Measurements from ENCODE around the gene FXN. TPM values are rescaled to one million over a fixed set of nuclear protein-coding genes. Genes with fewer than 3 reads are reported as not detected.

FXN gene
- total RNA-seq, 1 donor from 2014 or later: 7.1 TPM

GRCh38 chr9:68997666-68998065 is 37.9 kb upstream of the FXN start:
- Mint-ChIP-seq H3K27ac (ENCODE audit: unreplicated experiment) (no peak overlapping the region), H3K27me3 (ENCODE audit: unreplicated experiment) (no peaks in the 10 kb centered on the region), H3K36me3 (ENCODE audit: unreplicated experiment) (no peaks in the 10 kb centered on the region), H3K9me3 (ENCODE audit: unreplicated experiment) (no peaks in the 10 kb centered on the region), H3K4me1 (ENCODE audit: low read depth, unreplicated experiment) (peaks cover 3% of the 10 kb centered on the region), H3K4me3 (ENCODE audit: unreplicated experiment) (no peak overlapping the region)
- TF ChIP-seq CTCF (IDR thresholded peaks at IDR 0.05; ENCODE audit: partially characterized antibody, unreplicated experiment): no peak
- DNase-seq: no peak

GRCh38 chr9:68998385-68998784 is 37.2 kb upstream of the FXN start:
- Mint-ChIP-seq H3K4me1 (ENCODE audit: low read depth, unreplicated experiment) (peaks cover 3% of the 10 kb centered on the region), H3K36me3 (ENCODE audit: unreplicated experiment) (no peaks in the 10 kb centered on the region), H3K4me3 (ENCODE audit: unreplicated experiment) (no peak overlapping the region), H3K27ac (ENCODE audit: unreplicated experiment) (no peak overlapping the region), H3K27me3 (ENCODE audit: unreplicated experiment) (no peaks in the 10 kb centered on the region), H3K9me3 (ENCODE audit: unreplicated experiment) (no peaks in the 10 kb centered on the region)
- no peak for DNase-seq
- no peak for TF ChIP-seq CTCF (IDR thresholded peaks at IDR 0.05; ENCODE audit: partially characterized antibody, unreplicated experiment)

GRCh38 chr9:68998812-68999211 is 36.7 kb upstream of the FXN start:
- Mint-ChIP-seq H3K27ac (ENCODE audit: unreplicated experiment) (no peak overlapping the region), H3K9me3 (ENCODE audit: unreplicated experiment) (no peaks in the 10 kb centered on the region), H3K4me3 (ENCODE audit: unreplicated experiment) (no peak overlapping the region), H3K27me3 (ENCODE audit: unreplicated experiment) (no peaks in the 10 kb centered on the region), H3K4me1 (ENCODE audit: low read depth, unreplicated experiment) (peaks cover 3% of the 10 kb centered on the region), H3K36me3 (ENCODE audit: unreplicated experiment) (no peaks in the 10 kb centered on the region)
- no peak for DNase-seq
- TF ChIP-seq CTCF (IDR thresholded peaks at IDR 0.05; ENCODE audit: partially characterized antibody, unreplicated experiment): no peak

DNA sequence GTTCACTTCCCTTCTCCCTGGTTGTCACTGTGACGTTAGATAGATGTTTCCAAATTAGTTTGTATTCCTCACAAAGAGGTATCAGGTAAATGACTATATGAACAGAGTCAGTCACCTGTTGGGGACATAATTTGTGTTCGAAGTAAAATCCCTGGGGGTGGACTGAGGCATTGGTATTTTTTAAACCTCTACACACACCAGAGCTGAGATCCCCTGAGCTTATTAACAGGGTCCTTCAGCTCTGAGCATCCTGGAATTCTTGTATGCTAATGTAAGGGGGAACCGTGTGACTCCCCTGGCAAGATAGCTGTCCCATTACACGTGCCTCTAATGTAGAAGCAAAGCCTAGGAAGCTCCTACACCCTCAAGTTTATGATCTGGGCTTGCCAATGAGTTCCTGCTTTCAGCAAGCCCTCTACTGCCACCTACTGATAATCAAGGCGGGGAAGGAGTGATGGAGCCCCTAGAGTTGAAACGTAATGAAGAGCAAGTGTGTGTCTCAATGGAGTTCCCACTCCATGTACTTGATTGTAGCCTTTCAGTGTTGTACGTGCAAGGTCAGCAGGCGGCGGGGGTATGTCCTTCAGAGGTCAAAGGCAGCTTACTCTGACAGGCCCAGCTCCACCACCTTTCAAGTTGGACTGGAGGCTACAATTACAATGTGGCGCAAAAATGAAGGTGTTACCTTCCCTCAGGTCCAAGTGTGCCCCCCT is 36.0 kb upstream of the FXN start:
- Mint-ChIP-seq H3K9me3 (ENCODE audit: unreplicated experiment) (no peaks in the 10 kb centered on the region), H3K27ac (ENCODE audit: unreplicated experiment) (no peak overlapping the region), H3K4me3 (ENCODE audit: unreplicated experiment) (no peak overlapping the region), H3K36me3 (ENCODE audit: unreplicated experiment) (no peaks in the 10 kb centered on the region), H3K27me3 (ENCODE audit: unreplicated experiment) (no peaks in the 10 kb centered on the region), H3K4me1 (ENCODE audit: low read depth, unreplicated experiment) (peaks cover 3% of the 10 kb centered on the region)
- TF ChIP-seq CTCF (IDR thresholded peaks at IDR 0.05; ENCODE audit: partially characterized antibody, unreplicated experiment): peak; percentile 52
- DNase-seq: peak; percentile 53

DNA sequence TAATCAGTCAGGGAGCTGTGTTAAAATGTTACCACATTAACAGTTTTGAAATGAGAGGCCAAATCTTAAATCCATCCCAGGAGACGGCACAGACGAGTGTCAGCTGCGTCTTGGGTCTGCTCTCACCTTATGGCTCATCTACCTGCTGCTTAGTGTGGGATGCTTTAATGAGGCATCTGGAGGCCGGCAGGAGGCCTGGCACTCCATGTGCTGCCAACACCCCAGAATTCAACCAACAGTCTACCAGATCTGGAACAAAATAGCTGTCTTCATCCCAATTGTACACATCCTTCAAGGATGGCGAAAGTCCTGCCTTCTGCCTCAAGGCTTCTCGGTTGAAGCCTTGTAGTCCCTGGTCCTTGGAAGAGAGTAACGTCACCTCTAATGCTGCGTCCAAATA is 33.6 kb upstream of the FXN start:
- Mint-ChIP-seq H3K4me1 (ENCODE audit: low read depth, unreplicated experiment) (peaks cover 3% of the 10 kb centered on the region), H3K27ac (ENCODE audit: unreplicated experiment) (no peak overlapping the region)
- no peak for TF ChIP-seq CTCF (IDR thresholded peaks at IDR 0.05; ENCODE audit: partially characterized antibody, unreplicated experiment)

More for the DNA sequence above, 33.6 kb upstream of the FXN start:
- Mint-ChIP-seq H3K4me3 (ENCODE audit: unreplicated experiment) (no peak overlapping the region), H3K36me3 (ENCODE audit: unreplicated experiment) (no peaks in the 10 kb centered on the region), H3K9me3 (ENCODE audit: unreplicated experiment) (peaks cover 1% of the 10 kb centered on the region), H3K27me3 (ENCODE audit: unreplicated experiment) (no peaks in the 10 kb centered on the region)
- no peak for DNase-seq

Data from glutamatergic neuron (in vitro differentiated cells).